Measurements from ENCODE around the gene LTB.

The LTB gene

GRCh38 chr6:31530659-31531058, 51.6 kb downstream of the LTB start:
- ChIA-PET POLR2A (interaction anchor here (2.5 to 8.4 kb wide), 2 partner anchors 10 to 35 kb away, joined by 11 to 114 read pairs; partner anchors contain the start of gene DDX39B), CTCF (no interaction called here)
- no peak for DNase-seq (ENCODE audit: extremely low spot score)
- no peak for TF ChIP-seq L3MBTL2 (conservative IDR thresholded peaks at IDR 0.05)
- no peak for TF ChIP-seq LEF1 (IDR thresholded peaks at IDR 0.05; ENCODE audit: borderline replicate concordance)
- TF ChIP-seq HDGF (IDR thresholded peaks at IDR 0.05; ENCODE audit: borderline replicate concordance), result no peak
